SH-SY5Y (cell line): ENCODE measurements around the gene MILR1.

Experiments used
- GATA2 ChIP-seq: IDR thresholded peaks from 2 replicates; pipeline ENCODE4 v1.6.1; 2011; ENCODE audit warnings: mild to moderate bottlenecking, low read depth, low read length
- GATA3 ChIP-seq: IDR thresholded peaks from 2 replicates; pipeline ENCODE4 v1.6.1; 2011; ENCODE audit warnings: low read depth, mild to moderate bottlenecking, low read length, moderate library complexity

GRCh38 chr17:64504769-64505339 is 55.9 kb downstream of the MILR1 start:
- TF ChIP-seq GATA3 (no peak), GATA2 (no peak)
